ENCODE data around the gene PXDN.

PXDN gene

DNA sequence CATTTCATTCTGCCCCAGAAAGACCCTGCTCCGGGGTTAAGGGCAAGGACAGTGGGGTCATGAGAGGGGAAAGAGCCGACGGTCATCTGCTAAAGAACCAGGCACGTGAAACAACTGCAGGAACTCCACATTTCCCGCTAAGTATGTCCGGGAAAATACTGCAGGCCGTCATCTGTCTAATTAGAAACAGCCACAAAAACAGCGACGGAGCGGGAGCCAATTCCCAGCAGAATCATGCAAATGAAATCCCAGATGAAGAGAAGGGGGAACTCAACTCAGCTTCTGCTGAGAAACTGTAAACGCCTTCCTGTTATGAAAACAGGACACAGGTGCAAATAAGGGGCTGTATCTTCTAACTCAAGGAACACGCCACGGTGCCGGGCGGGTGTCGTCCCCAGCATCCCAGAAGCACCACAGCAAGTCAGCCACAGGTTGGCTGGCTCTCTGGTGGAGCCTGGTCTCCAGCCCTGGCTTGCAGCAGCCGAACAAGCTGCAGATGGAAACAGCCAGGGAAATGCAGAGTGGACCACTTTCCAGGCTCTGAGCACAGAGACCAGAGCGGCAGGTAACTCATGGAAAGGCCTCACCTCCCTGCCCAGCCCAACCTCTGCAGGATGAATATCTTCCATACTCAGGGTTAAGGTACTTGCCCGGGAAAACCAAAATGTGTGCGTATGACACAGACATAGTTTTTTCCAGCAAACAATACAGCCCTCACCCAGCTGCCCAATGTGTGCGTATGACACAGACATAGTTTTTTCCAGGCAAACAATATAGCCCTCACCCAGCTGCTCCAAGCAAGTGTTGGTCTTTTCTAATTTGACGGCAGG is 28.9 kb downstream of the PXDN start:
- TF ChIP-seq, protein P1, sequence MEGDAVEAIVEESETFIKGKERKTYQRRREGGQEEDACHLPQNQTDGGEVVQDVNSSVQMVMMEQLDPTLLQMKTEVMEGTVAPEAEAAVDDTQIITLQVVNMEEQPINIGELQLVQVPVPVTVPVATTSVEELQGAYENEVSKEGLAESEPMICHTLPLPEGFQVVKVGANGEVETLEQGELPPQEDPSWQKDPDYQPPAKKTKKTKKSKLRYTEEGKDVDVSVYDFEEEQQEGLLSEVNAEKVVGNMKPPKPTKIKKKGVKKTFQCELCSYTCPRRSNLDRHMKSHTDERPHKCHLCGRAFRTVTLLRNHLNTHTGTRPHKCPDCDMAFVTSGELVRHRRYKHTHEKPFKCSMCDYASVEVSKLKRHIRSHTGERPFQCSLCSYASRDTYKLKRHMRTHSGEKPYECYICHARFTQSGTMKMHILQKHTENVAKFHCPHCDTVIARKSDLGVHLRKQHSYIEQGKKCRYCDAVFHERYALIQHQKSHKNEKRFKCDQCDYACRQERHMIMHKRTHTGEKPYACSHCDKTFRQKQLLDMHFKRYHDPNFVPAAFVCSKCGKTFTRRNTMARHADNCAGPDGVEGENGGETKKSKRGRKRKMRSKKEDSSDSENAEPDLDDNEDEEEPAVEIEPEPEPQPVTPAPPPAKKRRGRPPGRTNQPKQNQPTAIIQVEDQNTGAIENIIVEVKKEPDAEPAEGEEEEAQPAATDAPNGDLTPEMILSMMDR (IDR thresholded peaks at IDR 0.05; ENCODE audit: unreplicated experiment in 3 of 3): no peak
- peak overlapping the region; percentile 79 to 88 (median 85) for H3K27ac Mint-ChIP-seq
- H3K36me3 Mint-ChIP-seq (ENCODE audit: low read depth): peaks cover 4% of the 10 kb centered on the region
- no peaks in the 10 kb centered on the region for H3K9me3 Mint-ChIP-seq
- no peaks in the 10 kb centered on the region for H3K27me3 Mint-ChIP-seq (ENCODE audit: low read depth)
- H3K4me3 Mint-ChIP-seq: peak overlapping the region in 2 of 3 experiments; percentile 12 to 39
- H3K4me1 Mint-ChIP-seq: peaks cover 54% of the 10 kb centered on the region

DNA sequence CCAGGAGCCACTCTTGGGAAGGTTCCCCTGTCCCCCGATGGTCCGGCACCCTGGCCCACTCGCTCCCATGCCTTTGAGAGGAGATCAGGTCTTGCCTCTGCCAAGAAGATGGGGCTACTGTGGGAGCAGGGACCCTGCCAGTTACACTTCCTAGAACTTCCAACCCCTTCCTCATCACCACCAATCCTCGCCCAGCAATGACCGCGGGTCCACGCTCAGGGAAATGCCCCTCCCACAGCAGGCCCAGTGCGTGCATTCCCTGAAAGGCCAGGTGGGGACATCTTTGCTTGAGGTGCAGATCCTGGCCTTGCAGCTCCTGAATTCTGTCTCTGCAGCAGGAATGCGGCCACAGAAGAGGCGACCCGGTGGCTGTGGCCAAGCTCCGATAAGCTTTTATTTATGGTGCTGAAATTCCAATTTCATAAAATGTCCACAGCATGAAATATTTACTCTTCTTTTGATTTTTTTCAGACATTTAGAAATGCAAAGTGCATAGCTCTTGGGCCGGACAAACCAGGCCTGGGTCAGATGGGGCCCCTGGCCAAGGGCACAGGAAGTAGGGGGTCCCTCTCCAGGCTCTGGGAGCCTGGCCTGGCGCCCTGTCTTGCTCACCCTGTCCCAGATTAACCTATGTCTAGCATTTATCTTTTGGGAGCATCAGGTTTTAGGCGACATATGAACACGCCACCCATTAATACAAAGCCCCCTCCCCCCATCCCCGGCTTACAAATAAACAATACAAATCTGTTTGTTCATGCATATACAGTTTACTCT is 29.8 kb downstream of the PXDN start:
- H3K27me3 Mint-ChIP-seq (ENCODE audit: low read depth): no peaks in the 10 kb centered on the region
- no peaks in the 10 kb centered on the region for H3K9me3 Mint-ChIP-seq
- peak overlapping the region in 1 of 3 experiments; percentile 39 for H3K4me3 Mint-ChIP-seq
- TF ChIP-seq, protein P1 (IDR thresholded peaks at IDR 0.05; ENCODE audit: unreplicated experiment in 3 of 3): no peak
- peaks cover 4% of the 10 kb centered on the region for H3K36me3 Mint-ChIP-seq (ENCODE audit: low read depth)
- peaks cover 62% of the 10 kb centered on the region for H3K4me1 Mint-ChIP-seq
- H3K27ac Mint-ChIP-seq: peak overlapping the region; percentile 79 to 88 (median 85)

DNA sequence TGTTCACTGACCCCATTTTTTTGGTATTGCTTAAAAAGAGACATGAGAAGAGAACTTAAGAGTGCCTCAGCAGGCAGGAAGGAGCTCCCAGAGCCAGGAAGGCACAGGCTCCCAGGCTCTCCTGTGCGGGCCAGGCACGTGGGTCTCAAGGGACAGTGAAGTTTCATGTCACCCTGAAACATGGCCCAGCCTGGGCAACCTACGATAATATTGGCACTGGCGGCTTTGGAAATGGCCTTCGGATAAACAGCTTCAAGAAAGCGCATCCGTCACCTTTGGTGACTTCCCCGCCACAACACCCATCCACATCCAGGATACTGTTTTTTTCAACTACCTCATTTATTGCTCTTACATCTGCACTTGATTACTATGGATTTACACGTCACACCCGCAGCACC is 30.5 kb downstream of the PXDN start:
- H3K4me1 Mint-ChIP-seq: peaks cover 65% of the 10 kb centered on the region
- TF ChIP-seq, protein P1 (IDR thresholded peaks at IDR 0.05; ENCODE audit: unreplicated experiment in 3 of 3): no peak
- H3K27me3 Mint-ChIP-seq (ENCODE audit: low read depth): no peaks in the 10 kb centered on the region
- H3K36me3 Mint-ChIP-seq (ENCODE audit: low read depth): peaks cover 7% of the 10 kb centered on the region
- H3K27ac Mint-ChIP-seq: peak overlapping the region in 2 of 3 experiments; percentile 54 to 79
- H3K4me3 Mint-ChIP-seq: no peak overlapping the region
- no peaks in the 10 kb centered on the region for H3K9me3 Mint-ChIP-seq

DNA sequence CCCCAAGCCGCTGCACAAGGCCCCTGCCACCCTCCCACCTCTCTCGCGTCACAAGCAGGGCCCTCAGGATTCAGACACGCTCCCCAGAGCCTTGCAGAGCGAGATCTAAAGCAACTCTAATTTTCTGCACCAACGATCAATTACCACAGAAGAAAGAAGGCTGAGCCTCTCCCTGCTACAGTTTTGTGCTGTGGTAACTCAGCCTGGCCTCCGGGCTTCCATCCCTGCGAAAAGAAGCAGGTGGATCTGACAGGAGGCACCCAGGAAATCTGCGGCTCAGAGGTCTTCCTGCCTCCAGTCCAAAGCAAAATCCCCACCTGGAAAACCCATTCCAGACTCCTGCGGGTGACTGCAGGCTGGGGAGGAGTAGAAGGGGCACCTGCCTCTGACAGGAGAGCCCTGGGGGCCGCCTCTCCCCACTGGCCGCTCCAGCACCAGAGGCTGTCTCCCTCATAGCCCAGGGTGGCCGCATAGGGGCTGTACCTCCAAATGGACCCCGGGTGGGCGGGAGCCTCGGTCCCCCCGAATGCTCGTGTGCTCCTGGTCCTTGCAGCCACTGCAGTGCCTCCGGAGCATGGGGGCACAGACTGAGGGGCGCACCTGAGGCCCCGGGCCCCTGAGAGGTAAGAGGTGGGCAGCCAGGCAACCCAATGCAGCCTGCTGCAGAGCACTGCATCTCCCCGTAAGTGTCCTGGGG is 31.0 kb downstream of the PXDN start:
- H3K36me3 Mint-ChIP-seq (ENCODE audit: low read depth): peaks cover 7% of the 10 kb centered on the region
- H3K9me3 Mint-ChIP-seq: no peaks in the 10 kb centered on the region
- no peak overlapping the region for H3K27ac Mint-ChIP-seq
- no peak overlapping the region for H3K4me3 Mint-ChIP-seq
- H3K4me1 Mint-ChIP-seq: peaks cover 68% of the 10 kb centered on the region
- no peaks in the 10 kb centered on the region for H3K27me3 Mint-ChIP-seq (ENCODE audit: low read depth)
- TF ChIP-seq, protein P1 (IDR thresholded peaks at IDR 0.05; ENCODE audit: unreplicated experiment in 3 of 3): no peak

DNA sequence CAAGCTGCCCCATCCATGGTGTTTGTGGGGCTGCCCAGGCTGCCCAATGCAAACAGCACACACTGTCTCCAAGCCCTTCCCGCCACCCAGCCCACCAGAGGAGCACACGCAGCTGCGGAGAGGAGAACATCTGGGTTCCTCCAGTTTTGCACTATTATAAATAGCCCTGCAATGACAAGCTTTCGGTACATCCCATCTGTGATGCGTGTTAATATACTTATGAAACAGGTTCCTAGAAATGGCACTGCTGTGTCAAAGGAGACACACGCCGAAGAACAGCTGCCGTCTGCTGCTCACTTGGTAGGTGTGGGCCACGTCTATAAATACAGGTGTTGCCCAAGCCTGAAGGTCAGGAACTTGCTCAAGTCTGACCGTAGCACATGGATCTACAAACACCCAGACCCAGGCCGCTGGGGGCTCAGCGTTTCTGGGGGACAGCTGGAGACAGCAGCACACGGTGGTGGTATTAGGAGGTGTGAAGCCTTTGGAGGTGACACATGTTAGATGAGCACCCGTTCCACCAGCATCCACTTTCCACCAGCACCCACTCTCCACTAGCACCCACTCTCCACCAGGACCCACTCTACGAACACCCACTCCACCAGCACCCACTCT is 34.3 kb downstream of the PXDN start:
- H3K9me3 Mint-ChIP-seq: no peaks in the 10 kb centered on the region
- TF ChIP-seq, protein P1 (IDR thresholded peaks at IDR 0.05; ENCODE audit: unreplicated experiment in 3 of 3): no peak
- H3K4me1 Mint-ChIP-seq: peaks cover 62% of the 10 kb centered on the region
- H3K4me3 Mint-ChIP-seq: no peak overlapping the region
- peaks cover 3% of the 10 kb centered on the region for H3K36me3 Mint-ChIP-seq (ENCODE audit: low read depth)
- H3K27ac Mint-ChIP-seq: no peak overlapping the region
- no peaks in the 10 kb centered on the region for H3K27me3 Mint-ChIP-seq (ENCODE audit: low read depth)

Data from nephron (organoid).